Gastrocnemius medialis (tissue), 4 donors: ENCODE measurements around the gene HADHB.

Source experiments
- CTCF ChIP-seq, 5 experiments: fragments of 450-650 bp in 3 of 5; fragments of 200-600 bp in 2 of 5; sonication (generic) in 2 of 5; IDR thresholded peaks in 4 of 5; conservative IDR thresholded peaks in 1 of 5; 1 replicate in 4 of 5; 2 replicates in 1 of 5; pipeline ENCODE4 v1.5.1; 2016 to 2019; ENCODE audit warnings: antibody characterized with exemption in 5 of 5, mild to moderate bottlenecking in 3 of 5, moderate library complexity in 3 of 5
- POLR2A ChIP-seq, 2 donors: fragments of 450-650 bp; IDR thresholded peaks; one replicate each; pipeline ENCODE4 v1.6.1; 2017; ENCODE audit warnings: antibody characterized with exemption in 2 of 2, mild to moderate bottlenecking in 2 of 2, moderate library complexity in 2 of 2

GRCh38 chr2:26283606-26284005, 38.9 kb downstream of the HADHB start:
- no peak for TF ChIP-seq CTCF (IDR thresholded peaks at IDR 0.05 in 4 of 5, conservative IDR thresholded peaks at IDR 0.05 in 1 of 5)
- no peak for TF ChIP-seq POLR2A (IDR thresholded peaks at IDR 0.05)
